ENCODE results near the gene CTAGE9. TPM values are rescaled to one million over a fixed set of nuclear protein-coding genes. Genes with fewer than 3 reads are reported as not detected.

Gene CTAGE9
- total and polyA plus RNA-seq, 2 of the 8 experiments (the other 6 are each of a cell fraction or from before 2014, with no cell fraction given): not detected

GRCh38 chr6:131731224-131731623 lies 20.4 kb upstream of the CTAGE9 start:
- Histone ChIP-seq H3K56ac (replicated peaks; ENCODE audit: insufficient read length, low read depth, low read length) (no peak overlapping the region), H3K14ac (ENCODE audit: insufficient read length) (no peak overlapping the region), H2BK20ac (ENCODE audit: low read length) (no peak overlapping the region), H3K4ac (replicated peaks; ENCODE audit: insufficient read length, low read depth, low read length) (no peak overlapping the region), H3K36me3 (ENCODE audit: control insufficient read depth in 2 of 4, insufficient read depth in 4 of 4, low read length in 3 of 4) (no peaks in the 10 kb centered on the region), H2BK120ac (replicated peaks; ENCODE audit: low read depth, low read length) (no peak overlapping the region), H3K4me1 (replicated peaks in 1 of 4; ENCODE audit: control insufficient read depth in 3 of 4, insufficient read depth in 4 of 4, low read length in 3 of 4) (no peaks in the 10 kb centered on the region), H3K18ac (ENCODE audit: extremely low read depth, low read length) (no peak overlapping the region), H3K9ac (replicated peaks in 1 of 4; ENCODE audit: extremely low read depth in 1 of 4, low read depth in 3 of 4, low read length in 3 of 4) (no peak overlapping the region), H3K79me1 (ENCODE audit: low read depth, low read length) (no peaks in the 10 kb centered on the region), H3K4me3 (ENCODE audit: extremely low read depth in 1 of 4, insufficient read depth in 2 of 4, low read depth in 3 of 4, low read length in 4 of 4) (no peak overlapping the region), H4K8ac (ENCODE audit: extremely low read depth, insufficient read depth, low read length) (no peak overlapping the region), H2BK12ac (ENCODE audit: low read depth, low read length) (no peak overlapping the region), H3K23me2 (ENCODE audit: low read depth, low read length) (no peaks in the 10 kb centered on the region), H4K5ac (ENCODE audit: insufficient read length, low read depth, low read length) (no peak overlapping the region), H2AFZ (ENCODE audit: low read length) (no peak overlapping the region), H3K27ac (ENCODE audit: low read depth, low read length) (no peak overlapping the region), H3K27me3 (replicated peaks in 1 of 4; ENCODE audit: control insufficient read depth in 3 of 4, extremely low read depth in 1 of 4, insufficient read depth in 3 of 4, low read length in 3 of 4) (no peaks in the 10 kb centered on the region), H3K79me2 (ENCODE audit: control insufficient read depth in 1 of 2, insufficient read depth in 2 of 2, low read length in 2 of 2) (no peaks in the 10 kb centered on the region), H4K91ac (replicated peaks; ENCODE audit: insufficient read length, low read length) (no peak overlapping the region), H3K23ac (ENCODE audit: insufficient read length) (no peak overlapping the region), H4K20me1 (replicated peaks in 1 of 2; ENCODE audit: control insufficient read depth in 1 of 2, insufficient read depth in 2 of 2, low read length in 2 of 2) (no peaks in the 10 kb centered on the region), H2BK15ac (ENCODE audit: low read length) (no peak overlapping the region), H3K4me2 (ENCODE audit: insufficient read depth in 1 of 2, low read depth in 2 of 2, low read length in 2 of 2) (no peak overlapping the region), H3K9me3 (ENCODE audit: insufficient read depth in 2 of 2, low read depth in 1 of 2, low read length in 1 of 2) (peaks cover 0 to 8% of the 10 kb centered on the region in 2 experiments; a peak in 1 of 4 replicates), H2AK5ac (ENCODE audit: low read depth, low read length) (no peak overlapping the region), H2BK5ac (ENCODE audit: low read depth, low read length) (no peak overlapping the region)
- no peak for DNase-seq (ENCODE audit: low read depth in 1 of 2, low spot score in 2 of 2)
- ChIA-PET CTCF (ENCODE audit: partially characterized antibody) (interaction anchor here (0.6 to 1.8 kb wide), 4 partner anchors 62 to 836 kb away, joined by 3 to 4 read pairs (median 3); no protein-coding TSS in a partner anchor), POLR2A (ENCODE audit: partially characterized antibody) (no interaction called here)
- FAIRE-seq: no peak
- no peak for TF ChIP-seq GTF2F1 (IDR thresholded peaks at IDR 0.05; ENCODE audit: borderline replicate concordance, low read depth, low read length)
